Panc1 (cell line): ENCODE data around the gene ACTL10. TPM values are rescaled to one million over a fixed set of nuclear protein-coding genes. Genes with fewer than 3 reads are reported as not detected.

Experiments used
- ATAC-seq: fragments of 200-7000 bp; cut with Tn5 transposase; 2 replicates; pipeline ENCODE4 v1.9.1; 2020; ENCODE audit warnings: mild to moderate bottlenecking, moderate library complexity
- BruUV-seq: library from RNA; stranded (reverse); fragments of 400-500 nt; replicated peaks from 2 replicates; lab custom pipeline; 2021; lab: Mats Ljungman, UMichigan
- CTCF ChIA-PET: fragments of 300-600 bp; sonication (Branson Sonifier 250); formaldehyde crosslinking; loops from one replicate; lab custom pipeline; 2022; ENCODE audit warnings: antibody characterized with exemption; lab: Charles Lee
- POLR2A ChIA-PET: fragments of 300-600 bp; sonication (Branson Sonifier 250); formaldehyde crosslinking; loops from one replicate; lab custom pipeline; 2022; ENCODE audit warnings: antibody characterized with exemption; lab: Charles Lee
- DNase-seq: peaks from one replicate; pipeline ENCODE4 v3.0.0-alpha.2; 2010; ENCODE audit warnings: low read depth, low spot score
- H3K27ac ChIP-seq: 2 replicates; pipeline ENCODE4 v1.5.1; 2011; ENCODE audit warnings: mild to moderate bottlenecking, low read length, inconsistent platforms
- H3K27me3 ChIP-seq: fragments of 200-500 bp; sonication (Bioruptor generic); 2 replicates; pipeline ENCODE4 v1.6.0; 2014; ENCODE audit warnings: low read length, inconsistent platforms; ENCODE audit not compliant: control insufficient read depth, insufficient read depth
- H3K36me3 ChIP-seq: fragments of 200-500 bp; sonication (Bioruptor generic); 2 replicates; pipeline ENCODE4 v1.5.1; 2014; ENCODE audit warnings: inconsistent platforms, mild to moderate bottlenecking, low read length, moderate library complexity; ENCODE audit not compliant: control insufficient read depth, insufficient read depth
- H3K4me1 ChIP-seq: 2 replicates; pipeline ENCODE4 v1.5.1; 2011; ENCODE audit warnings: inconsistent platforms, mild to moderate bottlenecking, low read length, moderate library complexity; ENCODE audit not compliant: control insufficient read depth, insufficient read depth
- H3K4me3 ChIP-seq, 2 experiments: 2 replicates each; pipeline ENCODE4 v1.5.1; 2011 to 2012; ENCODE audit warnings: low read depth in 2 of 2, low read length in 2 of 2, mild to moderate bottlenecking in 2 of 2, inconsistent platforms in 1 of 2, moderate library complexity in 1 of 2
- H3K9me3 ChIP-seq: fragments of 200-500 bp; sonication (Bioruptor generic); 2 replicates; pipeline ENCODE4 v1.5.1; 2014; ENCODE audit warnings: low read depth, mild to moderate bottlenecking, inconsistent platforms, low read length, moderate library complexity; ENCODE audit not compliant: control insufficient read depth, insufficient read depth
- POLR2AphosphoS5 ChIP-seq: IDR thresholded peaks from 2 replicates; pipeline ENCODE4 v1.6.1; 2012; ENCODE audit warnings: mild to moderate bottlenecking, low read depth, low read length, moderate library complexity
- SIN3A ChIP-seq: IDR thresholded peaks from 2 replicates; pipeline ENCODE4 v1.6.1; 2012; ENCODE audit warnings: low read depth, mild to moderate bottlenecking, low read length, moderate library complexity, borderline replicate concordance; ENCODE audit not compliant: insufficient read depth
- TCF7L2 ChIP-seq: IDR thresholded peaks from 2 replicates; pipeline ENCODE4 v1.6.1; 2011; ENCODE audit warnings: mild to moderate bottlenecking, low read depth, low read length, inconsistent platforms
- in situ Hi-C: cut with HindIII; loops from 2 replicates; pipeline ENCODE4 v1.10.0; 2016; ENCODE audit warnings: low sequenced_read_pairs, low pct_unique_long_range_greater_than_20kb
- intact Hi-C: fragments of 100-400 bp; cut with micrococcal nuclease; formaldehyde crosslinking; loops from one replicate; pipeline ENCODE4 v1.10.0; 2022; ENCODE audit not compliant: unreplicated experiment
- total RNA-seq: library from RNA; stranded (reverse); gene quantifications from one replicate; pipeline ENCODE4 v1.2.1, GENCODE V29; 2021; ENCODE audit not compliant: unreplicated experiment
- TF ChIP-seq, protein P1 (sequence below), 2 experiments: IDR thresholded peaks; 2 replicates each; pipeline ENCODE4 v1.6.1; 2011 to 2012; ENCODE audit warnings: low read depth in 2 of 2, control low read depth in 1 of 2, low read length in 1 of 2, mild to moderate bottlenecking in 1 of 2, moderate library complexity in 1 of 2; ENCODE audit not compliant: insufficient read depth in 1 of 2
- TF ChIP-seq, protein P2 (sequence below): fragments of 450-650 bp; IDR thresholded peaks from 2 replicates; pipeline ENCODE4 v1.5.1; 2017; ENCODE audit warnings: mild to moderate bottlenecking

ACTL10 gene
- total RNA-seq, 1 experiment from 2014 or later = not detected

GRCh38 chr20:33656010-33656782 is 10.5 kb upstream of the ACTL10 start:
- no peaks in the 10 kb centered on the region for H3K27me3 ChIP-seq
- H3K27ac ChIP-seq = no peak overlapping the region
- CTCF ChIA-PET = no interaction called here
- H3K36me3 ChIP-seq = no peaks in the 10 kb centered on the region
- H3K4me1 ChIP-seq = no peaks in the 10 kb centered on the region; the same call in 1 of the 2 replicates
- no peaks in the 10 kb centered on the region for H3K9me3 ChIP-seq
- POLR2A ChIA-PET = interaction anchor here (0.6 kb wide), 1 partner anchor 65 kb away, joined by 5 read pairs; no protein-coding TSS in a partner anchor
- BruUV-seq = no TSS peak
- TF ChIP-seq, protein P1, sequence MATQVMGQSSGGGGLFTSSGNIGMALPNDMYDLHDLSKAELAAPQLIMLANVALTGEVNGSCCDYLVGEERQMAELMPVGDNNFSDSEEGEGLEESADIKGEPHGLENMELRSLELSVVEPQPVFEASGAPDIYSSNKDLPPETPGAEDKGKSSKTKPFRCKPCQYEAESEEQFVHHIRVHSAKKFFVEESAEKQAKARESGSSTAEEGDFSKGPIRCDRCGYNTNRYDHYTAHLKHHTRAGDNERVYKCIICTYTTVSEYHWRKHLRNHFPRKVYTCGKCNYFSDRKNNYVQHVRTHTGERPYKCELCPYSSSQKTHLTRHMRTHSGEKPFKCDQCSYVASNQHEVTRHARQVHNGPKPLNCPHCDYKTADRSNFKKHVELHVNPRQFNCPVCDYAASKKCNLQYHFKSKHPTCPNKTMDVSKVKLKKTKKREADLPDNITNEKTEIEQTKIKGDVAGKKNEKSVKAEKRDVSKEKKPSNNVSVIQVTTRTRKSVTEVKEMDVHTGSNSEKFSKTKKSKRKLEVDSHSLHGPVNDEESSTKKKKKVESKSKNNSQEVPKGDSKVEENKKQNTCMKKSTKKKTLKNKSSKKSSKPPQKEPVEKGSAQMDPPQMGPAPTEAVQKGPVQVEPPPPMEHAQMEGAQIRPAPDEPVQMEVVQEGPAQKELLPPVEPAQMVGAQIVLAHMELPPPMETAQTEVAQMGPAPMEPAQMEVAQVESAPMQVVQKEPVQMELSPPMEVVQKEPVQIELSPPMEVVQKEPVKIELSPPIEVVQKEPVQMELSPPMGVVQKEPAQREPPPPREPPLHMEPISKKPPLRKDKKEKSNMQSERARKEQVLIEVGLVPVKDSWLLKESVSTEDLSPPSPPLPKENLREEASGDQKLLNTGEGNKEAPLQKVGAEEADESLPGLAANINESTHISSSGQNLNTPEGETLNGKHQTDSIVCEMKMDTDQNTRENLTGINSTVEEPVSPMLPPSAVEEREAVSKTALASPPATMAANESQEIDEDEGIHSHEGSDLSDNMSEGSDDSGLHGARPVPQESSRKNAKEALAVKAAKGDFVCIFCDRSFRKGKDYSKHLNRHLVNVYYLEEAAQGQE (IDR thresholded peaks at IDR 0.05; ENCODE audit: insufficient read depth in 1 of 2, low read depth in 2 of 2, low read length in 1 of 2) = no peak
- TF ChIP-seq TCF7L2 (no peak), SIN3A (no peak), POLR2AphosphoS5 (no peak; the same call in 1 of the 2 replicates)
- TF ChIP-seq, protein P2, sequence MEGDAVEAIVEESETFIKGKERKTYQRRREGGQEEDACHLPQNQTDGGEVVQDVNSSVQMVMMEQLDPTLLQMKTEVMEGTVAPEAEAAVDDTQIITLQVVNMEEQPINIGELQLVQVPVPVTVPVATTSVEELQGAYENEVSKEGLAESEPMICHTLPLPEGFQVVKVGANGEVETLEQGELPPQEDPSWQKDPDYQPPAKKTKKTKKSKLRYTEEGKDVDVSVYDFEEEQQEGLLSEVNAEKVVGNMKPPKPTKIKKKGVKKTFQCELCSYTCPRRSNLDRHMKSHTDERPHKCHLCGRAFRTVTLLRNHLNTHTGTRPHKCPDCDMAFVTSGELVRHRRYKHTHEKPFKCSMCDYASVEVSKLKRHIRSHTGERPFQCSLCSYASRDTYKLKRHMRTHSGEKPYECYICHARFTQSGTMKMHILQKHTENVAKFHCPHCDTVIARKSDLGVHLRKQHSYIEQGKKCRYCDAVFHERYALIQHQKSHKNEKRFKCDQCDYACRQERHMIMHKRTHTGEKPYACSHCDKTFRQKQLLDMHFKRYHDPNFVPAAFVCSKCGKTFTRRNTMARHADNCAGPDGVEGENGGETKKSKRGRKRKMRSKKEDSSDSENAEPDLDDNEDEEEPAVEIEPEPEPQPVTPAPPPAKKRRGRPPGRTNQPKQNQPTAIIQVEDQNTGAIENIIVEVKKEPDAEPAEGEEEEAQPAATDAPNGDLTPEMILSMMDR = no peak
- no peak overlapping the region for H3K4me3 ChIP-seq
- intact Hi-C loops (no loop called here), in situ Hi-C loops (no loop called here)
- no peak for DNase-seq
- no peak for ATAC-seq

- H3K27ac ChIP-seq = no peak overlapping the region
- DNase-seq (no peak), ATAC-seq (no peak)
- no peaks in the 10 kb centered on the region; the same call in 1 of the 2 replicates for H3K4me1 ChIP-seq
- TF ChIP-seq TCF7L2 (no peak), SIN3A (no peak)
- no peak overlapping the region for H3K4me3 ChIP-seq
- no peaks in the 10 kb centered on the region for H3K27me3 ChIP-seq
- no TSS peak for BruUV-seq
- H3K36me3 ChIP-seq = no peaks in the 10 kb centered on the region
- intact Hi-C loops (no loop called here), in situ Hi-C loops (no loop called here)
- ChIA-PET CTCF (no interaction called here), POLR2A (no interaction called here)
- no peaks in the 10 kb centered on the region for H3K9me3 ChIP-seq
Observed at GRCh38 chr20:33656783-33657703, 9.7 kb upstream of the ACTL10 start.
